Measurements from ENCODE around the gene OTUD1. TPM values are rescaled to one million over a fixed set of nuclear protein-coding genes. Genes with fewer than 3 reads are reported as not detected.

OTUD1 gene
- total RNA-seq, 2 experiments from 2014 or later: 94.5 to 94.8 TPM

- ATAC-seq (ENCODE audit: poor library complexity): no peak
- POLR2A ChIA-PET: no interaction called here
- H3K27me3 Mint-ChIP-seq: no peaks in the 10 kb centered on the region
Observed at GRCh38 chr10:23406409-23406808, 32.5 kb upstream of the OTUD1 start.

DNA sequence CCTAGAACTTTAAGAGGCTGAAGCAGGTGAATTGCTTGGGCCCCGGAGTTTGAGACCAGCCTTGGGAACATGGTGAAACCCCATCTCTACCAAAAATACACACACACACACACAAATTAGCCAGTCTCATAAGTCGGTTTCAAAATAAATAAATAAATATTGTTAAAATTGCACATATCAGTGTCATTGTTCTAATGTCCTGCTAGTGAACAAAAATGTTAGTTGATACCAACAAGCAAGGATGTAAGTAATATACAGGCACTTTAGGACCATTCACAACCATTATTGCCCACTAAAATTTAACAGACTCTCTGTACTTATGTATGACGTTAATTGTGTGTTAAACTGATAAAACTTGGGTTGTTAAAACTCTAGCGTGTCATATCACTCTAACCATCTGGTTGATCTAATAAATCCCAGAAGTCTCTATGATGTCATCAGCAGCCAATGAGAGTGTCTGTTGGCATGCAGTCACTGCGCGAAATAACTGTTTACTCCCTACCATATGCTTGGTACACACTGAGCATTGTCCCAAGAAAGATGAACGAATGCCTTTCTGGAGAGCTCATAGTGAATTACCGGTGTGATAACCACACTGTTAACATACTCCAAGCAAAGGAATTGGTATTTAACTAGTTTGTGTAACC, 30.4 kb upstream of the OTUD1 start:
- Histone ChIP-seq H3K27me3 (ENCODE audit: control insufficient read depth in 1 of 2, insufficient read depth in 2 of 2, low read length in 2 of 2) (no peaks in the 10 kb centered on the region), H3K4me1 (ENCODE audit: insufficient read depth, low read length) (no peaks in the 10 kb centered on the region), H3K36me3 (ENCODE audit: insufficient read depth, low read length) (no peaks in the 10 kb centered on the region), H3K27ac (ENCODE audit: low read depth in 1 of 2, low read length in 2 of 2) (no peak overlapping the region), H3K4me3 (ENCODE audit: low read length) (no peak overlapping the region), H3K9me3 (ENCODE audit: control insufficient read depth in 1 of 2, insufficient read depth in 1 of 2, low read length in 2 of 2) (no peaks in the 10 kb centered on the region)
- no peak for ATAC-seq (ENCODE audit: poor library complexity)
- no peak for DNase-seq
- H3K9me3 Mint-ChIP-seq: no peaks in the 10 kb centered on the region
- CTCF ChIA-PET: interaction anchor here (0.5 kb wide), 1 partner anchor 12 kb away, joined by 3 read pairs; no protein-coding TSS in a partner anchor
- no peak for TF ChIP-seq CTCF (IDR thresholded peaks at IDR 0.05)
- H3K36me3 Mint-ChIP-seq (ENCODE audit: low read depth): no peaks in the 10 kb centered on the region
- no peak overlapping the region for H3K4me3 Mint-ChIP-seq
- POLR2A ChIA-PET: no interaction called here
- no peaks in the 10 kb centered on the region for H3K4me1 Mint-ChIP-seq (ENCODE audit: low read depth)
- no peak overlapping the region for H3K27ac Mint-ChIP-seq
- H3K27me3 Mint-ChIP-seq: no peaks in the 10 kb centered on the region
- intact Hi-C loops (cut with DNase I, micrococcal nuclease): no loop called here

More at GRCh38 chr10:23406409-23406808, 32.5 kb upstream of the OTUD1 start:
- Mint-ChIP-seq H3K4me1 (ENCODE audit: low read depth) (no peaks in the 10 kb centered on the region), H3K27ac (no peak overlapping the region), H3K4me3 (no peak overlapping the region), H3K36me3 (ENCODE audit: low read depth) (no peaks in the 10 kb centered on the region), H3K9me3 (no peaks in the 10 kb centered on the region)
- no peak overlapping the region for H3K27ac ChIP-seq (ENCODE audit: low read depth in 1 of 2, low read length in 2 of 2)
- H3K27me3 ChIP-seq (ENCODE audit: control insufficient read depth in 1 of 2, insufficient read depth in 2 of 2, low read length in 2 of 2): no peaks in the 10 kb centered on the region
- no peaks in the 10 kb centered on the region for H3K36me3 ChIP-seq (ENCODE audit: insufficient read depth, low read length)
- H3K4me3 ChIP-seq (ENCODE audit: low read length): no peak overlapping the region
- TF ChIP-seq CTCF (IDR thresholded peaks at IDR 0.05): no peak
- peak in 2 of 14 experiments; percentile 11 to 19 for DNase-seq
- intact Hi-C loops (cut with DNase I, micrococcal nuclease): no loop called here
- CTCF ChIA-PET: no interaction called here
- H3K4me1 ChIP-seq (ENCODE audit: insufficient read depth, low read length): no peaks in the 10 kb centered on the region
- no peaks in the 10 kb centered on the region for H3K9me3 ChIP-seq (ENCODE audit: control insufficient read depth in 1 of 2, insufficient read depth in 1 of 2, low read length in 2 of 2)

GRCh38 chr10:23412223-23412622, 26.7 kb upstream of the OTUD1 start:
- peak in 2 of 14 experiments; percentile 48 to 58 for DNase-seq
- intact Hi-C loops (cut with DNase I, micrococcal nuclease): no loop called here
- H3K27me3 ChIP-seq (ENCODE audit: control insufficient read depth in 1 of 2, insufficient read depth in 2 of 2, low read length in 2 of 2): no peaks in the 10 kb centered on the region
- no peak overlapping the region for H3K27ac Mint-ChIP-seq
- no peak for TF ChIP-seq CTCF (IDR thresholded peaks at IDR 0.05)
- H3K27ac ChIP-seq (ENCODE audit: low read depth in 1 of 2, low read length in 2 of 2): no peak overlapping the region
- H3K36me3 Mint-ChIP-seq (ENCODE audit: low read depth): no peaks in the 10 kb centered on the region
- no peak overlapping the region for H3K4me3 ChIP-seq (ENCODE audit: low read length)
- ChIA-PET CTCF (no interaction called here), POLR2A (no interaction called here)
- no peaks in the 10 kb centered on the region for H3K9me3 ChIP-seq (ENCODE audit: control insufficient read depth in 1 of 2, insufficient read depth in 1 of 2, low read length in 2 of 2)
- no peaks in the 10 kb centered on the region for H3K27me3 Mint-ChIP-seq
- ATAC-seq (ENCODE audit: poor library complexity): no peak
- no peaks in the 10 kb centered on the region for H3K9me3 Mint-ChIP-seq
- H3K4me1 ChIP-seq (ENCODE audit: insufficient read depth, low read length): no peaks in the 10 kb centered on the region
- no peaks in the 10 kb centered on the region for H3K36me3 ChIP-seq (ENCODE audit: insufficient read depth, low read length)
- H3K4me3 Mint-ChIP-seq: no peak overlapping the region
- H3K4me1 Mint-ChIP-seq (ENCODE audit: low read depth): no peaks in the 10 kb centered on the region

All from CD4-positive, alpha-beta T cell (primary cell).